Adrenal gland (tissue), 5 donors: ENCODE results near the gene HACL1.

Source experiments
- POLR2A ChIP-seq, 2 donors: fragments of 450-650 bp; IDR thresholded peaks; one replicate each; pipeline ENCODE4 v1.6.1; 2017; ENCODE audit warnings: antibody characterized with exemption in 2 of 2, mild to moderate bottlenecking in 2 of 2, moderate library complexity in 1 of 2
- TF ChIP-seq, protein P1 (sequence below), 6 experiments: fragments of 450-650 bp in 4 of 6; fragments of 200-600 bp in 2 of 6; sonication (generic) in 1 of 6; IDR thresholded peaks; 1 replicate in 5 of 6; 2 replicates in 1 of 6; pipeline versions ENCODE4 v1.5.1 to v1.8.0; 2016 to 2021; ENCODE audit warnings: antibody characterized with exemption in 6 of 6, mild to moderate bottlenecking in 2 of 6, moderate library complexity in 1 of 6
- donor health status: DM: no; HTN: no; CAD: no.

DNA sequence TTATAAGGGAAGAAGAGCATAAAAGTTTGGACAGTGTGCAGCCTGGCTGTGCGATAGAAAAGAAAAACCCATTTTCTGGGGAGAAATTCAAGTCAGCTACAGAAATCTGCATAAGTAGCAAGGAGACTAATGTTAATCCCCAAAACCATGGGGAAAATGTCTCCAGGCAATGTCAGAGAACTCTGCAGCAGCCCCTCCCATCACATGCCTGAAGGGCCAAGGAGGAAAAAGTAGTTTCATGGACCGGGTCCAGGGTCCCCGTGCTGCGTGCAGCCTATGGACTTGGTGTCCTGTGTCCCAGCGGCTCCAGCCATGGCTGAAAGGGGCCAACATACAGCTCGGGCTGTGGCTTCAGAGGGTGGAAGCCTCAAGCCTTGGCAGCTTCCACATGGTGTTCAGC, 51.5 kb downstream of the HACL1 start:
- no peak for TF ChIP-seq POLR2A (IDR thresholded peaks at IDR 0.05)
- TF ChIP-seq, protein P1, sequence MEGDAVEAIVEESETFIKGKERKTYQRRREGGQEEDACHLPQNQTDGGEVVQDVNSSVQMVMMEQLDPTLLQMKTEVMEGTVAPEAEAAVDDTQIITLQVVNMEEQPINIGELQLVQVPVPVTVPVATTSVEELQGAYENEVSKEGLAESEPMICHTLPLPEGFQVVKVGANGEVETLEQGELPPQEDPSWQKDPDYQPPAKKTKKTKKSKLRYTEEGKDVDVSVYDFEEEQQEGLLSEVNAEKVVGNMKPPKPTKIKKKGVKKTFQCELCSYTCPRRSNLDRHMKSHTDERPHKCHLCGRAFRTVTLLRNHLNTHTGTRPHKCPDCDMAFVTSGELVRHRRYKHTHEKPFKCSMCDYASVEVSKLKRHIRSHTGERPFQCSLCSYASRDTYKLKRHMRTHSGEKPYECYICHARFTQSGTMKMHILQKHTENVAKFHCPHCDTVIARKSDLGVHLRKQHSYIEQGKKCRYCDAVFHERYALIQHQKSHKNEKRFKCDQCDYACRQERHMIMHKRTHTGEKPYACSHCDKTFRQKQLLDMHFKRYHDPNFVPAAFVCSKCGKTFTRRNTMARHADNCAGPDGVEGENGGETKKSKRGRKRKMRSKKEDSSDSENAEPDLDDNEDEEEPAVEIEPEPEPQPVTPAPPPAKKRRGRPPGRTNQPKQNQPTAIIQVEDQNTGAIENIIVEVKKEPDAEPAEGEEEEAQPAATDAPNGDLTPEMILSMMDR (IDR thresholded peaks at IDR 0.05): no peak
